T-cell (primary cell): ENCODE data around the gene KRTAP12-4. TPM values are rescaled to one million over a fixed set of nuclear protein-coding genes. Genes with fewer than 3 reads are reported as not detected.
"Not testable (repeated sequence)": the region's sequence is repeated elsewhere in the genome, so short reads cannot be mapped to it uniquely, and the experiment has no call there.

Experiments
- ATAC-seq, 4 experiments: fragments of 200-7000 bp in 3 of 4; fragments of 150-1000 bp in 1 of 4; cut with Tn5 transposase; replicated peaks in 1 of 4; 1 replicate in 3 of 4; 2 replicates in 1 of 4; pipeline ENCODE4 v1.10.0; 2021; ENCODE audit warnings: moderate library complexity in 3 of 4, mild to moderate bottlenecking in 2 of 4, moderate number of reproducible peaks in 1 of 4
- CTCF ChIA-PET, 2 donors: fragments of 300-600 bp; sonication (Branson Sonifier 250); formaldehyde crosslinking; loops; one replicate each; lab custom pipeline; 2022; ENCODE audit warnings: antibody characterized with exemption in 2 of 2; lab: Charles Lee
- POLR2A ChIA-PET, 2 donors: fragments of 300-600 bp; sonication (Branson Sonifier 250); formaldehyde crosslinking; loops; one replicate each; lab custom pipeline; 2022; ENCODE audit warnings: antibody characterized with exemption in 2 of 2; lab: Charles Lee
- DNase-seq, 35 experiments: peaks; one replicate each; pipeline versions ENCODE4 v3.0.0 to v3.0.0-alpha.2; 2013 to 2023
- H3K27ac ChIP-seq: one replicate; pipeline ENCODE4 v1.5.1; 2013; ENCODE audit warnings: low read length
- H3K27me3 ChIP-seq, 2 experiments: replicated peaks in 1 of 2; 1 replicate in 1 of 2; 2 replicates in 1 of 2; pipeline versions ENCODE4 v1.6.1 to v1.7.0; 2013; ENCODE audit warnings: low read length in 1 of 2, mixed read lengths in 1 of 2; ENCODE audit not compliant: control insufficient read depth in 2 of 2, insufficient read depth in 2 of 2; ENCODE audit errors: extremely low read depth in 1 of 2
- H3K36me3 ChIP-seq, 2 donors: 1 replicate in 1 of 2; 2 replicates in 1 of 2; pipeline versions ENCODE4 v1.6.1 to v1.7.0; 2013; ENCODE audit warnings: low read length in 1 of 2; ENCODE audit not compliant: control insufficient read depth in 2 of 2, insufficient read depth in 1 of 2; ENCODE audit errors: extremely low read depth in 1 of 2
- H3K4me1 ChIP-seq, 2 experiments: 1 replicate in 1 of 2; 2 replicates in 1 of 2; pipeline versions ENCODE4 v1.6.1 to v1.7.0; 2013; ENCODE audit warnings: low read length in 2 of 2, mixed read lengths in 1 of 2; ENCODE audit not compliant: insufficient read depth in 2 of 2, control insufficient read depth in 1 of 2; ENCODE audit errors: extremely low read depth in 1 of 2
- H3K4me3 ChIP-seq, 2 donors: 1 replicate in 1 of 2; 2 replicates in 1 of 2; pipeline versions ENCODE4 v1.5.1 to v1.7.0; 2013; ENCODE audit warnings: mild to moderate bottlenecking in 2 of 2, low read length in 1 of 2, moderate library complexity in 1 of 2; ENCODE audit not compliant: control insufficient read depth in 1 of 2; ENCODE audit errors: extremely low read depth in 1 of 2
- H3K9me3 ChIP-seq: 2 replicates; pipeline ENCODE4 v1.7.0; 2013
- H3K27ac Mint-ChIP-seq, 2 donors: one replicate each; pipeline ENCODE4 v1.8.0; 2020 to 2021; ENCODE audit warnings: mild to moderate bottlenecking in 2 of 2, mixed read lengths in 2 of 2
- H3K27me3 Mint-ChIP-seq, 2 donors: one replicate each; pipeline ENCODE4 v1.8.0; 2021 to 2022; ENCODE audit warnings: mixed read lengths in 2 of 2
- H3K36me3 Mint-ChIP-seq: one replicate; pipeline ENCODE4 v1.8.0; 2021; ENCODE audit warnings: mixed read lengths
- H3K4me1 Mint-ChIP-seq, 3 donors: one replicate each; pipeline ENCODE4 v1.8.0; 2020 to 2022; ENCODE audit warnings: mixed read lengths in 3 of 3, mild to moderate bottlenecking in 1 of 3
- H3K4me3 Mint-ChIP-seq, 3 donors: one replicate each; pipeline ENCODE4 v1.8.0; 2020 to 2022; ENCODE audit warnings: mild to moderate bottlenecking in 3 of 3, mixed read lengths in 3 of 3, moderate library complexity in 3 of 3
- H3K9me3 Mint-ChIP-seq, 3 donors: one replicate each; pipeline ENCODE4 v1.8.0; 2020 to 2022; ENCODE audit warnings: mixed read lengths in 3 of 3
- WGBS: methylation state at CpG from one replicate; pipeline ENCODE4 v1.1.5; 2013; ENCODE audit warnings: missing lambda C conversion rate; ENCODE audit not compliant: insufficient coverage; 5-methylcytosine and 5-hydroxymethylcytosine counted together
- total RNA-seq, 35 experiments: library from RNA in 6 of 35; stranded (reverse) in 6 of 35; fragments of 120-200 nt in 1 of 35; gene quantifications; one replicate each; pipeline versions ENCODE4 v1.2.1 to v1.2.4 and lab custom pipeline; 2013 to 2026

The KRTAP12-4 gene
- total RNA-seq, 5 donors from 2014 or later (not counting 1 experiment from before 2014, with no cell fraction given) = not detected

DNA sequence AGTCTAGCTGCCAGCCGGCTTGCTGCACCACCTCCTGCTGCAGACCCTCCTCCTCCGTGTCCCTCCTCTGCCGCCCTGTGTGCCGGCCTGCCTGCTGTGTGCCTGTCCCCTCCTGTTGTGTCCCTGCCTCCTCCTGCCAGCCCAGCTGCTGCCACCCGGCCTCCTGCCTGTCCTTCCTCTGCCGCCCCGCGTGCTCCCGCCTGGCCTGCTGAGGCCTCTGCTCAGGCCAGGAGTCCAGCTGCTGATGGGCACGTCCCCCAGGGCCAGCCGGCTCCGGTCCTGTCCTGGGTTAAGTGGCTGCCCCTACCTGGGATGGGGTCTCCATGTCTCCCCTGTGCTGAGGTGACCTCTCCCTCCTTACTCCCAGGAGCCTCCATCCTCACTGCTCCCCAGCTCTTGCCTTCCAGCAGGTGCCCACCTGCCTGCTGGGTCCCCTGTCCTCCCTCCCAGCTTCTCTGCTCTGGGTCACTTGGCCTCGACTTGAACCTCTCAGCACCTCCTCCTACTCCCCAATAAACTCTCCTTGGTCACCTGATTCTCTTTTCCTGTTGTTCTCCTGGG is 41.7 kb downstream of the KRTAP12-4 start:
- Histone ChIP-seq H3K36me3 (no peaks in the 10 kb centered on the region), H3K9me3 (no peaks in the 10 kb centered on the region), H3K4me3 (no peak overlapping the region), H3K27ac (no peak overlapping the region), H3K4me1 (peaks cover 4 to 22% of the 10 kb centered on the region in 2 experiments), H3K27me3 (peaks cover 0 to 9% of the 10 kb centered on the region in 2 experiments)
- Mint-ChIP-seq H3K9me3 (peaks cover 12 to 27% (median 16%) of the 10 kb centered on the region in 3 donors), H3K4me1 (peaks cover 22 to 30% (median 28%) of the 10 kb centered on the region in 3 donors), H3K27ac (peak overlapping the region in 1 of 2 donors; percentile 52), H3K4me3 (no peak overlapping the region), H3K27me3 (peaks cover 1 to 2% of the 10 kb centered on the region in 2 donors), H3K36me3 (peaks cover 4% of the 10 kb centered on the region)
- DNase-seq (no peak), ATAC-seq (no peak)
- whole genome bisulfite sequencing = 83% methylated on average over 12 of the region's 13 CpGs
- ChIA-PET POLR2A (no interaction called here), CTCF (no interaction called here)

DNA sequence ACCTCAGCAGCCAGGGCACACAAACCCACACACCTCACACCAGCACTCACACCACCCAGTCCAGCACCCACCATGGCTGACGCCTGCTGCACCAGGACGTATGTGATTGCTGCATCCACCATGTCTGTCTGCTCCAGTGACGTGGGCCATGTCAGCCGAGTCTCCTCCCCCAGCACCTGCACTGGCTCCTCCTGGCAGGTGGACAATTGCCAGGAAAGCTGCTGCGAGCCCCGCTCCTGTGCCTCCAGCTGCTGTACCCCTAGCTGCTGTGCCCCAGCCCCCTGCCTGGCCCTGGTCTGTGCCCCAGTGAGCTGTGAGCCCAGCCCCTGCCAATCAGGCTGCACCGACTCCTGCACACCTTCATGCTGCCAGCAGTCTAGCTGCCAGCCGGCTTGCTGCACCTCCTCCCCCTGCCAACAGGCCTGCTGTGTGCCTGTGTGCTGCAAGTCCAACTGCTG is 42.4 kb downstream of the KRTAP12-4 start, which contains the start of gene KRTAP10-8:
Gene KRTAP10-8, plus strand, starts transcription at position 51 of the 458 bp plus-strand sequence. Its CDS starts 22 bp downstream, at position 73.
- no peak within 1 kb of the TSS for H3K27ac Mint-ChIP-seq
- H3K27me3 Mint-ChIP-seq = peaks cover 2 to 3% of the 10 kb centered on the region in 2 donors
- no peaks in the 10 kb centered on the region for H3K36me3 ChIP-seq
- no peak within 1 kb of the TSS for H3K4me3 Mint-ChIP-seq
- no peak within 1 kb of the TSS for H3K4me3 ChIP-seq
- peaks cover 0 to 15% of the 10 kb centered on the region in 2 experiments for H3K4me1 ChIP-seq
- WGBS = 95% methylated on average over 6 of the region's 8 CpGs
- no peaks in the 10 kb centered on the region for H3K9me3 ChIP-seq
- H3K27ac ChIP-seq = no peak within 1 kb of the TSS
- peaks cover 0 to 9% of the 10 kb centered on the region in 2 experiments for H3K27me3 ChIP-seq
- POLR2A ChIA-PET = no interaction called here
- ATAC-seq = no peak
- H3K36me3 Mint-ChIP-seq = peaks cover 4% of the 10 kb centered on the region
- peaks cover 12 to 27% (median 16%) of the 10 kb centered on the region in 3 donors for H3K9me3 Mint-ChIP-seq
- H3K4me1 Mint-ChIP-seq = peaks cover 15 to 23% (median 21%) of the 10 kb centered on the region in 3 donors
- CTCF ChIA-PET = no interaction called here
- no peak for DNase-seq

DNA sequence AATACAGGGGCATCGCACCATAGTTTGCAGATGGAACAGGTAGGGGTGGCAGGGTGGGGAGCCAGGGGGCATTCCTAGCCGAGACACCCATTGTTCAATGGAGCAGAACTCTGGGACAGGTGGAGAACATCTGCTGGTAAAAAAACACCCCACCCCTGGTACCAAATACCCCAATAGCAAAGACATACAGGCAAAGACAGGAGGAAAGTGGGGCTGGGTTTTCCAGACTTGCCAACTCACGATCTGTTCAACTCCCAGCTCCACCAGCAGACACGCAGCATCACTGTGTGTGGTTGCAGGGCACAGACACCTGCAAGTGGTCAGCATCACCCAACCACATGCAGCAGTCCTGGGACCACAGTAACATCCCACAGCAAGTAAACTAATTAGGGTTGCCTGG is 42.9 kb downstream of the KRTAP12-4 start:
- no peak overlapping the region for H3K4me3 Mint-ChIP-seq
- H3K4me1 ChIP-seq = peaks cover 0 to 10% of the 10 kb centered on the region in 2 experiments
- ChIA-PET CTCF (no interaction called here), POLR2A (no interaction called here)
- H3K27ac Mint-ChIP-seq = no peak overlapping the region
- no peak overlapping the region for H3K27ac ChIP-seq
- peaks cover 5% of the 10 kb centered on the region for H3K36me3 Mint-ChIP-seq
- no peak for DNase-seq
- H3K4me1 Mint-ChIP-seq = peaks cover 11 to 18% (median 16%) of the 10 kb centered on the region in 3 donors
- no peak overlapping the region for H3K4me3 ChIP-seq
- ATAC-seq = no peak
- H3K9me3 Mint-ChIP-seq = peaks cover 12 to 28% (median 16%) of the 10 kb centered on the region in 3 donors
- H3K9me3 ChIP-seq = no peaks in the 10 kb centered on the region
- H3K27me3 Mint-ChIP-seq = peaks cover 4% of the 10 kb centered on the region in 2 donors
- WGBS = 94% methylated on average over 2 of the region's 4 CpGs
- no peaks in the 10 kb centered on the region for H3K36me3 ChIP-seq
- peaks cover 0 to 9% of the 10 kb centered on the region in 2 experiments for H3K27me3 ChIP-seq

DNA sequence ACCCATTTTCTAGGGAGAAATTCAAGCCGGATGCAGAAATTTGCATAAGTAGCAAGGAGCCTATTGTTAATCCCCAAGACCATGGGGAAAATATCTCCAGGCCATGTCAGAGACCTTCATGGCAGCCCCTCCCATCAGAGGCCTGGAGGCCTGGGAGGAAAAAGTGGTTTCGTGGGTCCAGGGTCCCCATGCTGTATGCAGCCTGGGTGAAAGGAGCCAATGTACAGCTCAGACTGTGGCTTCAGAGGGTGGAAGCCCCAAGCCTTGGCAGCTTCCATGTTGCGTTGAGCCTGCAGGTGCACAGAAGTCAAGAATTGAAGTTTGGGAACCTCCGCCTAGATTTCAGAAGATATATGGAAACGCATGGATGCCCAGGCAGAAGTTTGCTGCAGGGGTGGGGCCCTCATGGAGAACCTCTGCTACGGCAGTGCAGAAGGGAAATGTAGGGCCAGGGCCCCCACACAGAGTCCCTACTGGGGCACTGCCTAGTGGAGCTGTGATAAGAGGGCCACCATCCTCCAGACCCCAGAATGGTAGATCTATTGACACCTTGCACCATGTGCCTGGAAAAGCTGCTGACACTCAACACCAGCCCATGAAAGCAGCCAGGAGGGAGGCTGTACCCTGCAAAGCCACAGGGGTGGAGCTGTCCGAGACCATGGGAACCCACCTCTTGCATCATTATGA is 44.2 kb downstream of the KRTAP12-4 start:
- H3K27me3 ChIP-seq, ATAC-seq, H3K27ac Mint-ChIP-seq, H3K4me3 ChIP-seq, H3K9me3 ChIP-seq, H3K36me3 Mint-ChIP-seq, H3K27ac ChIP-seq, POLR2A ChIA-PET, H3K4me1 Mint-ChIP-seq, H3K36me3 ChIP-seq, H3K27me3 Mint-ChIP-seq, H3K4me1 ChIP-seq, H3K4me3 Mint-ChIP-seq, CTCF ChIA-PET, DNase-seq: not testable (repeated sequence)
- WGBS = 91% methylated on average over 5 of the region's 7 CpGs
- peaks cover 12 to 32% (median 16%) of the 10 kb centered on the region in 3 donors for H3K9me3 Mint-ChIP-seq

DNA sequence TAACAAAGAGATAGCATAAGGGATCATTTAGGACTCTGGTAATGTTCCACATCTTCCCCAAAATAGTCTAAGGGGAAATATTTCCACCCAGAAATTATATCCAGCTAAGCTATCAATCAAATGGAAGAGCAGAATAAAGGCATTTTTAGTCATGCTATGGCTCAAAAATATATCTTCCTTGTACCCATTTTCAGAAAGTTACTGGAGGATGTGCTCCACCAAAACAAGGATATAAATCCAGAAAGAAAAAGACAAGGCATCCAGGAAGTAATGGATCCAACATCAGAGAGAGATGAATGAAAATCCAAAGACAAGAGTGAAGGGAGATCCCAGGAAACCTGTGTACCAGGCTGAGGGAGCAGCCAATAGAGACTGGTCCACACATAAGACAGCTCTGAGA is 45.3 kb downstream of the KRTAP12-4 start:
- Histone ChIP-seq H3K4me1 (no peaks in the 10 kb centered on the region), H3K4me3 (no peak overlapping the region), H3K36me3 (no peaks in the 10 kb centered on the region), H3K27ac (no peak overlapping the region), H3K9me3 (no peaks in the 10 kb centered on the region), H3K27me3 (peaks cover 0 to 1% of the 10 kb centered on the region in 2 experiments)
- peaks cover 12 to 32% (median 16%) of the 10 kb centered on the region in 3 donors for H3K9me3 Mint-ChIP-seq
- H3K36me3 Mint-ChIP-seq = peaks cover 6% of the 10 kb centered on the region
- H3K27ac Mint-ChIP-seq = no peak overlapping the region
- no peak overlapping the region for H3K4me3 Mint-ChIP-seq
- ChIA-PET CTCF (no interaction called here), POLR2A (interaction anchor here in 1 of 2 donors (0.6 kb wide), 1 partner anchor 172 kb away, joined by 4 read pairs; no protein-coding TSS in a partner anchor)
- DNase-seq (no peak), ATAC-seq (no peak)
- H3K27me3 Mint-ChIP-seq = peaks cover 6 to 12% of the 10 kb centered on the region in 2 donors
- H3K4me1 Mint-ChIP-seq = peaks cover 0 to 3% (median under 1%) of the 10 kb centered on the region in 3 donors

DNA sequence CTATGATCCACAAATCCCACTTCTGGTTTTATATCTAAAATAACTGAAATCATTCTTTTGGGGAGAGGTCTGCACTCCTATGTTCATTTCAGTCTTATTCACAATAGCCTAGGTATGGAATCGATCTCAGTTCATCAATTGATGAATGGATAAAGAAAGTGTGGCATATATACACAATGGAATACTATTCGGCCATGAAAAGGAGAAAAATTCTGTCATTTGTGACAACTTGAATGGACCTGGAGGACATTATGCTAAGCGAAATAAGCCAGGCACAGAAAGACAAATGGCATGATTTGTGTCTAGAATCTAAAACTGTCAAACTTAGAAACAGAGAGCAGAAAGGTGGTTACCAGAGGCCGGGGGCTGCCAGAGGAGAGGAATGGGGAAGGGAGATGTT is 48.0 kb downstream of the KRTAP12-4 start:
- H3K4me3 Mint-ChIP-seq = no peak overlapping the region
- ChIA-PET CTCF (no interaction called here), POLR2A (no interaction called here)
- H3K27me3 ChIP-seq = peaks cover 0 to 24% of the 10 kb centered on the region in 2 experiments
- H3K27ac Mint-ChIP-seq = no peak overlapping the region
- ATAC-seq (no peak), DNase-seq (no peak)
- peaks cover 6 to 18% of the 10 kb centered on the region in 2 donors for H3K27me3 Mint-ChIP-seq
- H3K9me3 ChIP-seq = no peaks in the 10 kb centered on the region
- peaks cover 12 to 30% (median 16%) of the 10 kb centered on the region in 3 donors for H3K9me3 Mint-ChIP-seq
- H3K4me3 ChIP-seq = no peak overlapping the region
- H3K36me3 Mint-ChIP-seq = peaks cover 6% of the 10 kb centered on the region
- no peaks in the 10 kb centered on the region for H3K36me3 ChIP-seq
- peaks cover 0 to 5% (median 0%) of the 10 kb centered on the region in 3 donors for H3K4me1 Mint-ChIP-seq
- H3K27ac ChIP-seq = no peak overlapping the region
- no peaks in the 10 kb centered on the region for H3K4me1 ChIP-seq
- WGBS = 75% methylated on average over 2 of the region's 4 CpGs
